ENCODE results near the gene FUT8. TPM values are rescaled to one million over a fixed set of nuclear protein-coding genes. Genes with fewer than 3 reads are reported as not detected.

The FUT8 gene
- total RNA-seq, 5 donors from 2014 or later (not counting 1 experiment from before 2014, with no cell fraction given), result 37.6 to 51.7 (median 43.9) TPM

- Mint-ChIP-seq H3K27ac (no peak overlapping the region), H3K9me3 (no peaks in the 10 kb centered on the region), H3K4me1 (no peaks in the 10 kb centered on the region), H3K4me3 (no peak overlapping the region), H3K27me3 (peaks cover 0 to 7% of the 10 kb centered on the region in 2 donors), H3K36me3 (no peaks in the 10 kb centered on the region)
- DNase-seq (no peak), ATAC-seq (replicated peaks in 1 of 4) (no peak)
- Histone ChIP-seq H3K4me1 (ENCODE audit: control insufficient read depth in 1 of 2, extremely low read depth in 1 of 2, insufficient read depth in 2 of 2, low read length in 2 of 2) (peaks cover 0 to 13% of the 10 kb centered on the region in 2 experiments), H3K27ac (ENCODE audit: low read length) (no peak overlapping the region), H3K36me3 (ENCODE audit: control insufficient read depth in 2 of 2, extremely low read depth in 1 of 2, insufficient read depth in 1 of 2, low read length in 1 of 2) (no peaks in the 10 kb centered on the region), H3K4me3 (ENCODE audit: control insufficient read depth in 1 of 2, extremely low read depth in 1 of 2, low read length in 1 of 2) (no peak overlapping the region), H3K9me3 (no peaks in the 10 kb centered on the region), H3K27me3 (replicated peaks in 1 of 2; ENCODE audit: control insufficient read depth in 2 of 2, extremely low read depth in 1 of 2, insufficient read depth in 2 of 2, low read length in 1 of 2) (peaks cover 0 to 27% of the 10 kb centered on the region in 2 experiments)
- 96% methylated on average over 4 of the region's 7 CpGs for WGBS (ENCODE audit: insufficient coverage)
- CTCF ChIA-PET, result no interaction called here
- POLR2A ChIA-PET, result interaction anchor here in 1 of 2 donors (0.6 kb wide), 1 partner anchor 195 kb away, joined by 3 read pairs; no protein-coding TSS in a partner anchor
Observed at GRCh38 chr14:65790172-65790815, 377.8 kb downstream of the FUT8 start.

- ATAC-seq (replicated peaks in 1 of 4), result peak; percentile 23 to 79 (median 50)
- Mint-ChIP-seq H3K27ac (no peak overlapping the region), H3K27me3 (peaks cover 0 to 3% of the 10 kb centered on the region in 2 donors), H3K4me1 (no peaks in the 10 kb centered on the region), H3K4me3 (no peak overlapping the region), H3K36me3 (no peaks in the 10 kb centered on the region), H3K9me3 (no peaks in the 10 kb centered on the region)
- WGBS (ENCODE audit: insufficient coverage), result 44% methylated on average over 11 of the region's 14 CpGs
- Histone ChIP-seq H3K4me1 (ENCODE audit: control insufficient read depth in 1 of 2, extremely low read depth in 1 of 2, insufficient read depth in 2 of 2, low read length in 2 of 2) (peaks cover 0 to 13% of the 10 kb centered on the region in 2 experiments), H3K27ac (ENCODE audit: low read length) (peak overlapping the region; percentile 52), H3K36me3 (ENCODE audit: control insufficient read depth in 2 of 2, extremely low read depth in 1 of 2, insufficient read depth in 1 of 2, low read length in 1 of 2) (no peaks in the 10 kb centered on the region), H3K4me3 (ENCODE audit: control insufficient read depth in 1 of 2, extremely low read depth in 1 of 2, low read length in 1 of 2) (no peak overlapping the region), H3K27me3 (replicated peaks in 1 of 2; ENCODE audit: control insufficient read depth in 2 of 2, extremely low read depth in 1 of 2, insufficient read depth in 2 of 2, low read length in 1 of 2) (peaks cover 0 to 28% of the 10 kb centered on the region in 2 experiments), H3K9me3 (no peaks in the 10 kb centered on the region)
- DNase-seq, result peak in 26 of 35 experiments; percentile 1 to 75 (median 10)
- ChIA-PET POLR2A (interaction anchor here in 1 of 2 donors (0.6 kb wide), 2 partner anchors 193 to 490 kb away, joined by 3 read pairs; no protein-coding TSS in a partner anchor), CTCF (no interaction called here)
Observed at GRCh38 chr14:65791191-65791981, 378.9 kb downstream of the FUT8 start.

- no peak overlapping the region for H3K27ac ChIP-seq (ENCODE audit: low read length)
- no peaks in the 10 kb centered on the region for H3K36me3 ChIP-seq (ENCODE audit: control insufficient read depth in 2 of 2, extremely low read depth in 1 of 2, insufficient read depth in 1 of 2, low read length in 1 of 2)
- no peaks in the 10 kb centered on the region for H3K27me3 Mint-ChIP-seq
- no peak for DNase-seq
- H3K27me3 ChIP-seq (replicated peaks in 1 of 2; ENCODE audit: control insufficient read depth in 2 of 2, extremely low read depth in 1 of 2, insufficient read depth in 2 of 2, low read length in 1 of 2), result peaks cover 0 to 25% of the 10 kb centered on the region in 2 experiments
- no peaks in the 10 kb centered on the region for H3K4me1 Mint-ChIP-seq
- WGBS (ENCODE audit: insufficient coverage), result 90% methylated on average over 7 of the region's 9 CpGs
- CTCF ChIA-PET, result interaction anchor here in 1 of 2 donors (0.7 kb wide), 1 partner anchor 45 kb away, joined by 3 read pairs; no protein-coding TSS in a partner anchor
- no peaks in the 10 kb centered on the region for H3K36me3 Mint-ChIP-seq
- no peak overlapping the region for H3K27ac Mint-ChIP-seq
- no peaks in the 10 kb centered on the region for H3K9me3 ChIP-seq
- ATAC-seq (replicated peaks in 1 of 4), result no peak
- no peak overlapping the region for H3K4me3 Mint-ChIP-seq
- H3K4me1 ChIP-seq (ENCODE audit: control insufficient read depth in 1 of 2, extremely low read depth in 1 of 2, insufficient read depth in 2 of 2, low read length in 2 of 2), result peaks cover 0 to 13% of the 10 kb centered on the region in 2 experiments
- POLR2A ChIA-PET, result no interaction called here
- no peaks in the 10 kb centered on the region for H3K9me3 Mint-ChIP-seq
- H3K4me3 ChIP-seq (ENCODE audit: control insufficient read depth in 1 of 2, extremely low read depth in 1 of 2, low read length in 1 of 2), result no peak overlapping the region
Observed at GRCh38 chr14:65792208-65792905, 379.8 kb downstream of the FUT8 start.

Measured in T-cell (primary cell).